Activated B cell treated with CpG ODN at 0.5 μM for 24 hours (primary cell): ENCODE measurements around the gene LLPH. TPM values are rescaled to one million over a fixed set of nuclear protein-coding genes. Genes with fewer than 3 reads are reported as not detected.

Experiments
- ATAC-seq: fragments of 200-7000 bp; cut with Tn5 transposase; one replicate; pipeline ENCODE4 v1.10.0; 2021; ENCODE audit warnings: low read depth, mild to moderate bottlenecking, moderate library complexity
- CTCF ChIA-PET: fragments of 350-600 bp; sonication (Branson Sonifier 250); formaldehyde crosslinking; loops from one replicate; lab custom pipeline; 2021; ENCODE audit warnings: antibody characterized with exemption; lab: Charles Lee
- POLR2A ChIA-PET: fragments of 350-600 bp; sonication (Branson Sonifier 250); formaldehyde crosslinking; loops from one replicate; lab custom pipeline; 2021; ENCODE audit warnings: antibody characterized with exemption; lab: Charles Lee
- DNase-seq: peaks from one replicate; pipeline ENCODE4 v3.0.0; 2022
- H3K27ac Mint-ChIP-seq: one replicate; pipeline ENCODE4 v1.8.0; 2020; ENCODE audit warnings: mixed read lengths
- H3K27me3 Mint-ChIP-seq: one replicate; pipeline ENCODE4 v1.8.0; 2021; ENCODE audit warnings: mixed read lengths
- H3K36me3 Mint-ChIP-seq: one replicate; pipeline ENCODE4 v1.8.0; 2021; ENCODE audit warnings: low read depth, mixed read lengths
- H3K4me1 Mint-ChIP-seq: one replicate; pipeline ENCODE4 v1.8.0; 2021; ENCODE audit warnings: mixed read lengths
- H3K4me3 Mint-ChIP-seq: one replicate; pipeline ENCODE4 v1.8.0; 2020; ENCODE audit warnings: mild to moderate bottlenecking, mixed read lengths
- H3K9me3 Mint-ChIP-seq: one replicate; pipeline ENCODE4 v1.8.0; 2020; ENCODE audit warnings: mixed read lengths
- CTCF ChIP-seq: fragments of 200-600 bp; IDR thresholded peaks from one replicate; pipeline ENCODE4 v1.8.0; 2022; ENCODE audit warnings: antibody characterized with exemption, mild to moderate bottlenecking
- intact Hi-C: fragments of 100-400 bp; cut with micrococcal nuclease; formaldehyde crosslinking; loops from one replicate; pipeline ENCODE4 v1.15.1; 2024
- total RNA-seq: library from RNA; stranded (reverse); gene quantifications from 2 replicates; pipeline ENCODE4 v1.2.3, GENCODE V29; 2022

LLPH gene
- total RNA-seq, 1 donor from 2014 or later: 29.5 TPM

GRCh38 chr12:66169221-66170170 lies 38.9 kb upstream of the LLPH start, which contains the start of gene TMBIM4:
Gene TMBIM4 (minus strand): TSS chr12:66169996. CDS start chr12:66169951, 45 bp downstream.
- CTCF ChIA-PET: interaction anchor here (0.9 to 1.8 kb wide), 7 partner anchors 11 to 101 kb away, joined by 3 to 11 read pairs (median 4); partner anchors contain the start of gene IRAK3
- intact Hi-C loops: loop anchor here (1.0 to 2.0 kb wide), 9 partner anchors 8 to 1100 kb away; partner anchors contain the start of genes CAND1, HELB, IRAK3 and LLPH
- H3K27me3 Mint-ChIP-seq: no peaks in the 10 kb centered on the region
- DNase-seq (peak; percentile 84), ATAC-seq (peak; percentile 85)
- H3K4me1 Mint-ChIP-seq: peaks cover 47% of the 10 kb centered on the region
- TF ChIP-seq CTCF: no peak
- H3K9me3 Mint-ChIP-seq: peaks cover 5% of the 10 kb centered on the region
- POLR2A ChIA-PET: interaction anchor here (0.5 to 2.5 kb wide), 28 partner anchors 8 to 1765 kb away, joined by 3 to 72 read pairs (median 7); partner anchors contain the start of genes CAND1, HELB, IRAK3 and LEMD3
- peak within 1 kb of the TSS; percentile 98 for H3K4me3 Mint-ChIP-seq
- H3K27ac Mint-ChIP-seq: peak within 1 kb of the TSS; percentile 100
- peaks cover 43% of the 10 kb centered on the region for H3K36me3 Mint-ChIP-seq

GRCh38 chr12:66168410-66168809 lies 37.9 kb upstream of the LLPH start:
- Mint-ChIP-seq H3K4me1 (peaks cover 58% of the 10 kb centered on the region), H3K36me3 (peaks cover 44% of the 10 kb centered on the region), H3K27ac (peak overlapping the region; percentile 100), H3K4me3 (peak overlapping the region; percentile 98), H3K27me3 (no peaks in the 10 kb centered on the region), H3K9me3 (peaks cover 5% of the 10 kb centered on the region)
- DNase-seq (no peak), ATAC-seq (no peak)
- TF ChIP-seq CTCF: no peak
- CTCF ChIA-PET: interaction anchor here (1.0 to 1.8 kb wide), 3 partner anchors 9 to 67 kb away, joined by 3 to 11 read pairs (median 3); no protein-coding TSS in a partner anchor
- POLR2A ChIA-PET: interaction anchor here (0.7 to 2.5 kb wide), 15 partner anchors 7 to 1101 kb away, joined by 3 to 72 read pairs (median 16); partner anchors contain the start of genes CAND1, HELB, IRAK3 and LEMD3
- intact Hi-C loops: loop anchor here (2.0 kb wide), 1 partner anchor 18 kb away; no protein-coding TSS in a partner anchor

GRCh38 chr12:66166561-66166960 lies 36.0 kb upstream of the LLPH start:
- Mint-ChIP-seq H3K4me1 (peaks cover 70% of the 10 kb centered on the region), H3K9me3 (peaks cover 5% of the 10 kb centered on the region), H3K36me3 (peaks cover 51% of the 10 kb centered on the region), H3K27ac (no peak overlapping the region), H3K4me3 (no peak overlapping the region), H3K27me3 (no peaks in the 10 kb centered on the region)
- ATAC-seq (no peak), DNase-seq (no peak)
- TF ChIP-seq CTCF: no peak
- ChIA-PET CTCF (no interaction called here), POLR2A (interaction anchor here (0.7 to 1.2 kb wide), 2 partner anchors 30 to 36 kb away, joined by 4 to 9 read pairs; partner anchors contain the start of gene LLPH)
- intact Hi-C loops: no loop called here

- TF ChIP-seq CTCF: no peak
- Mint-ChIP-seq H3K27me3 (no peaks in the 10 kb centered on the region), H3K4me3 (no peak overlapping the region), H3K4me1 (peaks cover 70% of the 10 kb centered on the region), H3K36me3 (peaks cover 62% of the 10 kb centered on the region), H3K9me3 (peaks cover 5% of the 10 kb centered on the region), H3K27ac (no peak overlapping the region)
- ATAC-seq: no peak
- no peak for DNase-seq
- CTCF ChIA-PET: no interaction called here
- POLR2A ChIA-PET: no interaction called here
- intact Hi-C loops: no loop called here
Measured at GRCh38 chr12:66165141-66165540, 34.6 kb upstream of the LLPH start.
